NCI-H524 (cell line): ENCODE data around the gene FOXS1.

ENCODE experiments used
- DNase-seq, 2 experiments: peaks; one replicate each; lab custom pipeline; 2025; lab: John Stamatoyannopoulos, UW

Gene FOXS1

DNA sequence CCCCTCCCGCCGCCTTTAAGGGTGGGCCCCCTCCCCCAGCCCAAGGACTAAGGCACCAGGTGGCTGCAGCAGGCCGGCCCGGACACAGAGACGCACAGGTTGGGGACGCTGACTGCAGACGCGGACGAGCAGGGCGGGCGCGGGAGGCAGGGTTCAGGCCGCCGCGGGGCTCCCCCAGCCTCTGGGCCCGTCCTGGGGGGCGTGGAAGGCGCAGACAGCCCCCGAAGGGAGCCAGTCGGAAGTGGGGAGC lies 15.7 kb upstream of the FOXS1 start:
- DNase-seq = peak; percentile 87 to 90

DNA sequence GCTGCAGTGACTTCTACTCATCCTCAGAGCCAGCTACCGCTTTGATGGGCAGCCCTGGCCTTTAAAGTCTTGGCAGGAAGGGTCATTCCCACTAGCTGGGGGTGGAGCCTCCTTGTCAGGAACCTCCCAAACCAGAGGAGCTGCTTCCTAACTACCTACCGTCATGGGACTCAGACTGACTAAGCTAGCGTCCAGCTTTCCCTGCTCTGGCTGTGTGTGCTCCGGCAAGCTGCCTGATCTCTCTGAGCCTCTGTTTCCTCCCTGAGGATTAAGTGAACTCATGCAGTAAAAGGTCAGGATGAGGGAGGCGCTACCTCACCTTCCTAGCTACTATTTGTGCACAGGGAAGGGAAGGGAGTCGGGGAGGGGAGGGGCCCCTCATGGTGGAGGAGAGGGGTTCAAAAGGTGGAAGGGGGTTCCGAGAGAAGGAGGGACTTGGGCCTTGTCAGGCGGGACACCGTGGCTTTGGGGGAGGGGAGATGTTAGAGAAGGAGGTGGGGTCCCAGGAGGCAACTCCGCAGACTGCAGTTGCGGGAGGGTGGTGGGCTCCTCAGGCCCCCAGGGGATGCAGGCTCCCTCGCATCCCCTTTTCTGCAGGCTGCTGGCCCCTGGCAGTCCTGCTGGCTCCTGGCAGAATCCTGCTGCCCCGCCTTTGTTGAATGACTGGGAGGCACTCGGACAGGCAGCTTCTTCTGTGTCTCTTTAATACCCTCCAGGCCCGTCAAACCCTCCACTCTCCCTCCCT lies 15.2 kb upstream of the FOXS1 start:
- peak in 1 of 2 experiments; percentile 28 for DNase-seq

- no peak for DNase-seq
Observed at GRCh38 chr20:31859998-31860380, 14.6 kb upstream of the FOXS1 start.

DNA sequence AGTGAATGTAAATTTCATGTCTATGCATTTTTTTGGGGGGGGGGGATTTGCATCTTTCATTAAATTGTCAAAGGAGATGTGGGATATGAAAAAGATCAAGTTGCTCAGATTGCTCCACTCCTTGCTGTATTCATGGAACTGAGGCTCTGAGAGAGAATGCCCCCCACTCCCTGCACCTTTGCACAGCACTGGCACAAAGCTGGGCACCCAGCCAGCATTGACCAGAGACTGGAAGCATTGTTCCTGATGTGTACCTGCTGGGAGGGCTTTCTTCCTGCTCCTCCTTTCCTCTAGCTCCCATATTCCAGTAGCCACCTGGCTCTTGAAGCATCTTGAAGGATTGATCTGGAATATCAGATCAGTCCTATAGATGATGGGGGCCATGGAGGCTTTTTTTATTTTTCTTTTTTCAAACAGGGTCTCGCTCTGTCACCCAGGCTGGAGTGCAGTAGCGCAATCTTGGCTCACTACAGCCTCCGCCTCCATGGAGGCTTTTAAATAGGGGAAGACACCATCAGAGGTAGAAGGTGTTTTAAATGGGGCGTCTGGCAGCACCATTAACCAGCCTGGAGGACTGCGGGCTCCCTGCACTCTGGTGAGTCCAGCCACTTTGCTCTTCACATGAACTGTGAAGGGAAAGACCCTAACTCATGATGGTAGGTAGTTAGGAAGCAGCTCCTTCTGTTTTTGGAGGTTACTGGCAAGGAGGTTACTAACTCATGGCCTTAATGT lies 14.0 kb upstream of the FOXS1 start:
- no peak for DNase-seq

GRCh38 chr20:31858760-31859083 lies 13.3 kb upstream of the FOXS1 start:
- no peak for DNase-seq

- no peak for DNase-seq
Observed at GRCh38 chr20:31857861-31858759, 12.7 kb upstream of the FOXS1 start.

DNA sequence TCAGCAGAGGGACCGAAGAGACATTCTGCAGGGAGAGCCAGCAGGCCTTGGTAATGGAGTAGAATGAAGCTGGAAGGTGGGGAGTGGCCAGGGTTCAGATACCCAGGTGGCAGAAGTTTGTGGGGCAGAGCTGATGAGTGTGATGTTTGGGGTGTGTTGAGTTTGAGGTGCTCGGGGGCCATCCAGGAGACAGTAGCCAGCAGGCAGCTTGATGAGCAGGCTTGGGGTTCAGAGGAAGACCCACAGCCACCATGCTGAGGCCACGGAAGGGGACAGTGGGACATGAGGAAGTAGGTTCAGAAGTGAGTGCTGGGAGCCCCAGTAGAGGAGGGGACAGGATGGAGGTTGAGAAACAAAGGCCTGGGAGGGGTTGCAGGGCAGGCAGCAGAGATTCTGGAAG lies 11.1 kb upstream of the FOXS1 start:
- DNase-seq = no peak

GRCh38 chr20:31853481-31853880 lies 8.1 kb upstream of the FOXS1 start:
- DNase-seq = no peak

GRCh38 chr20:31851240-31851955 lies 6.0 kb upstream of the FOXS1 start:
- no peak for DNase-seq

DNA sequence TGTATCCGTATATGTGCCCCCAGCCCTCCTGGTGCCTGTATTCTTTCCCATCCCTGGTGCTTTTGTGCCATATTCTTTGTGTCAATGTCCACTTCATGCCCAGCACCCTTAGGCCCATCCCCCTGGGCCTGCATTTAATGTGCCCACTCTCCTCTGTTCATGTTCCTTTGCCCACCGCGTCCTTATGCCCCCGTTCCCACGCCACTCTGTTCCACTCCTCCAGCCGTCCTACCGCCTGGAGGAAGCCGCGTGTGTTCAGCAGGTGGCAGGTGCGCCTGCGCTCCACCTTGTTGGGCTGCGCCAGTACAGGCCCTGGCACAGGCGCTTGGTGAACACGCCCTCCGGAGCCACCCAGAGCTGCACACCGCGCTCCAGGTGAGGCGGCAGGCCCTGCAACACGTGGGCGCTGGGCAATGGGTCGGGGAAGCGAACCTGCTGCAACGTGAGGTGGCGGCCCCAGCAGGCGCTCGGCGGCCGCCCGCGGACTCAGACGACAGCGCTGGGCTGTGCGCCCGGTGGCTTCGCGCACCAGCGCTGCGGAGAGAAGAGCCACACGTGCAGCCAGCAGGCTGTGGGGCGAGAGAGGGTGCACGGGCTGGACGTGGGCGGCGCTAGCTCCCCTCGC lies 4.0 kb upstream of the FOXS1 start:
- DNase-seq = peak in 1 of 2 experiments; percentile 27

DNA sequence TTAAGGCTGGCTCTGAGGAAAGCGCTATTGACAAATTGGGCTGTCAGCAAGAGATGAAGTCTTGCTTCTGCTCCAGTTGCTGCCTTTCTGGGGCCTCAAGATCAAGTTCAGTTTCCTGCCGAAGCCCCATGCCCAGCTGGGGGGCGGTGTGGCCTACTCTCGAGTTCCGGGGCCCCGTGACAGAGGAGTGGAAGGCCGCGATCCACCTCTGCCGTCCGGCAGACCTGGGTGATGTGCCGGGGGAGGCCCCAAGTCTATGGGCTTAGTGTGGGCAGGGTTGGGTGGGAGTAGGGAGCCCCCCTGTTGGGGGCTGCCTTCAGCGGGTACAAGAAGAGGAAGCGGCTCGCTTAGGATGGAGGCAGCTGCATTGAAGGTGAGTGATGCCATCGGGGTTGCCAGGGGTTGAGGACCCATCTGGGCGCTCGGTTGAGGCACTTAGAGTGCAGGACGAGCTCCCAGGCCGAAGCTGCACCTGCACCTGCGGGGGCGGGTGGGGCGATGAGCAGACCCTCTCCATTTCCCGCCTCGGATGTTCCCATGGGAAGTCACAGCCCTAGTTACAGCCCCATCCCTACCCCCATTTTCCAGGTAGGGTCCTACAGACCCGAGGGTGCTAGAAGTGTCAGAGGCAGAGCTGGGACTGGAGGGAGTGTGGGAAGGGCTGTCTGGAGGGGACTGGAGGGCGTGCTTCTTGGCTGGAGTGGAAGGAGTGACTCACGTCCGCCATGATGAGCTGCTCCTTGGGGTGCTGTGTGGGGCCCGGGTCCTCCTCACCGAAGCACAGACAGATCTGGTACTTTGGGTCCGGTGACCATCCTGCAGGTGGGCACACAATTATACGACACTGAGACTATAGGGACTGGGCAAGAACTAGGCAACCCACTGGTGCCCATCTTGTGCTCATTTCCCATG lies 2.9 kb upstream of the FOXS1 start:
- no peak for DNase-seq

DNA sequence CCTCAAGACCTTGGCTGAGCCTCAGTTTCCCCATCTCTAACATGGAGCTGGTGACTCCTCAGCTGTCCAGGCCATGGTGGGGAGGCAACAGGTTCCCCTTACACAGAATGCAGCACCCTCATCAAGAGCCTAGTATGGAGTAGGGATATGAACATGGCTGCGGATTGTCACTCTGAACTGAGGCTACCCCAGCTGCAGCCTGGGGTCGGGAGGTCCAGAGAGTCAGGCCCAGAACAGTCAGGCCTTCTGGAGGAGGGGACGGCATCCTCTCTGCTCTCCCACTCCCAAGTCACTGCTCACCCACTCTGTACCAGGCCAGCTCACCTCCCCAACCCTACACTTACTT lies 1.4 kb upstream of the FOXS1 start:
- no peak for DNase-seq

DNA sequence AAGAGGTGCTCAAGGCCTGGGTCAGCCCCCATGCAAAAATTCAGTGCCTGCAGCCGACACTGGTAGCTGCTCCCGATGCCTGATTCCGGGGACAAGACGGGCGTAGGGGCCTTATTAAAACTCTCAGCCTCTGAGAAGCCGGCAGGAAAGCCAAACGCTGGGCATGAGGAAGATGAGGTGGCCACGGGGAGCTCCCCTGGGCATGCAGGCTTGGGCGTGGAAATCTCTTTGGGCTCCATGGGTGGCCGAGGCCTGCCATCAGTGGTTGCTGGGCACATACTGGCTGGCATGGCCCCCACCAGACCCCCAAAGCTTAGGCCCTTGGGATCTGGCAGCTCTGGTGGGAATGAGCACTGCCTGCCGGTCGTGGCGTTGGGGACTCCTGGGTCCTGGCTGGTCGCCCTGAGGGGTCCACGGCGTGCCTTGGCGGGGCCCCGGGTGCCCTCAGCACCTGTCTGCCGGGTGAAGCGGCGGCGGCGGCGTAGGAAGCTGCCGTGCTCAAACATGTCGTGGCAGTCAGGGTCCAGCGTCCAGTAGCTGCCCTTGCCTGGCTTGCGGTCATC lies 586 bp downstream of the FOXS1 start:
- DNase-seq = no peak

DNA sequence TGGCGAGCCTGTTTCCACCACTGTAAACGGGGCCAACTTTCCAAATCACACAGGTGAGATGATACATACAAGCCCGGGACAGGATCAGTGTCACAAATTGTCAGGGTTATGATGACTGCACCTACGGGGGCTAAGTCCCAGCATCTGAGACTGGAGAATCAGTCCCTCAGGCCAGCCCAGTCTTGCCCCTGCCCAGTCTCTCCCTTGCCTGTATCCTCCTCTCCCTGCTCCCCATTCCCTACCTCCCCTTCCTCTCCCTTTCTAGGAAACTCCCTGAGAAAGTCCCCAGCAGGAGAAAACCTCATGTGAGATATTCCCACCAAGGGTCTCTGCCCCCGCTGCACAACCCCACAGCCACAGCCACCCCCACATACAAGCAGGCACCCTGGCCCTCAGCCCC lies 1.5 kb downstream of the FOXS1 start:
- no peak for DNase-seq

DNA sequence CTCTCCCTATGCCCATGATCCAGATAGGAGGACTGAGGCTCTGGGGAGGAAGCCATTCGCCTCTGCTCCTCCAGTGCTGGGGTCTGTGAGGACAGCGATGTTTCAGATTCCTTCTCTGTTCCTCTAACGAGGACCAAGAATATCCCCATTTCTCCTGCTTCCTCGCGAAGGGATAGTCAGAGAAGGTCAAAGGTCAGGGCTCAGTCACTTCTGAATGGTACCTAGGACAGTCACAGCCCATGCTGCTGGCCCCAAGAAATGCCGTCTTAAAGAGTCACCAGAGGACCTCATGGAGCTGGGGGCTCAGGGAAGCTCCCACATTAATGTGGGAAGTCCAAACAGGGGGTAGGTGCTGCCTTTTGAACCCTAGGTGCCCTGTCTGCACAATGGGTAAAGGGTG lies 2.1 kb downstream of the FOXS1 start:
- no peak for DNase-seq

GRCh38 chr20:31842471-31843157 lies 2.8 kb downstream of the FOXS1 start:
- no peak for DNase-seq

DNA sequence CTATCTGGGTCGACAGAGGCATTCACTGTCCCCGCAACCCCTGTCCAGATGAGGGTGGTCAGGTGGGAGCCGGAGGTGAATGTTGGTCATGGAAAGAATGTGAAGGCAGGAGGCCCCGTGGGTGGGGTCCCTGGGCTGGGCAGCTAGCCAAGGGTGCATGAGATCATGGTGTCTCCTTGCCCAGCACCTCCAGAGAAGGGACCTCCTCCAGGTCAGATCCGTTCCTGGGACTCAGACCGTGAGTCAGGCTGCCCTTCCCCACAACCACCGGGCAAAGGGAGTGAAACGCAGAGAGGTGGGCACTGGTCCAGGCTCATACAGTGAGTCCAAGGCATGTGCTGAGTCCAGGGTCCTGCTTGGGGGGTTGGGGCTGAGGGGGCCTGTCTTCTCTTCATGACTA lies 3.5 kb downstream of the FOXS1 start:
- no peak for DNase-seq

DNA sequence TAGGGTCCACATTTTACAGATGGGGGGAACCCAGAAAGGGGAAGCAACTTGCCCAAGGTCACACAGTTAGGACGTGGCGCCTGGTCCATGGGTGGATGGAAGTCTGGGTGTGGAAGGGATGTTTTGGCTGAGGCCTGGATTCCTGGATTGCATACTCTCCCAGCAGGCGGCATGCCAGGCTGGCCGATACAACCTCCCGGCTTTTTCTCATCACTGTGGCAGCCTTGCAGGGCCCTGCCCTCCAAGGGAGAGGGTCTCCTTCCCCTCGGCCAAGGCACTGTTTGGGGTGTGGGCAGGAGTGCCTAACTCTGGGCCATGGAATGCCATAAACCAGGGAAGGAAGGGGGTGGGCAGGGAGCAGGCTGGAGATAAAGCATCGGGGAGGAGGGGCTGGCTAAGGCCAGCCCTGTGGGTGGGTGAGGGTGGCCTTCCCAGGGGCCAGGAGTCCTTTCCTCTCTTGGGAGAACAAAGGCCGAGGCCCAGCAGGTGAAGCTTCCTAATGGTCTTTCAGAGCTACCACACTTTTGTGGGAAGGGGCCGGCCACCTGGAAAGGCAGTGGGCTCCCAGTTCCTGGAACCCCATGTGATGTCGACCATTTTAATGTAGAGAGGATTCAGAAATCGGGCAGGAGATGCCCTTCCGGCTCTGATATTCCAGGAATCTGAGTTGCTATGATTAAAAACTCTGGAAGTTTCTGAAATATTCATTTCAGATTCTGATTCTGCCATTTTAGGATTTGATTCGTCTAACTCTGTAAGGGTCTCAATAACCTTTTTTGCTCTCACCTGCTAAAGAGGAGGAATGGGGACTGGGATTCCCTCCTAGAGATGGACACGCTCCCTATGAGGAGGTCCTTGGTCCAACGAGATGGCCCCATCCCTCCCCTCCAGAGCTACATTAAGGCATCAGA lies 4.2 kb downstream of the FOXS1 start:
- DNase-seq = no peak
